HG02610 (cell line): ENCODE data around the gene MPPED1.

Source experiments
- ATAC-seq: cut with Tn5 transposase; IDR thresholded peaks from one replicate; pipeline ENCODE4 v1.9.1; 2021; ENCODE audit warnings: mild to moderate bottlenecking, moderate library complexity; ENCODE audit not compliant: unreplicated experiment

The MPPED1 gene

GRCh38 chr22:43535741-43536140 lies 123.9 kb downstream of the MPPED1 start:
- ATAC-seq = no peak

DNA sequence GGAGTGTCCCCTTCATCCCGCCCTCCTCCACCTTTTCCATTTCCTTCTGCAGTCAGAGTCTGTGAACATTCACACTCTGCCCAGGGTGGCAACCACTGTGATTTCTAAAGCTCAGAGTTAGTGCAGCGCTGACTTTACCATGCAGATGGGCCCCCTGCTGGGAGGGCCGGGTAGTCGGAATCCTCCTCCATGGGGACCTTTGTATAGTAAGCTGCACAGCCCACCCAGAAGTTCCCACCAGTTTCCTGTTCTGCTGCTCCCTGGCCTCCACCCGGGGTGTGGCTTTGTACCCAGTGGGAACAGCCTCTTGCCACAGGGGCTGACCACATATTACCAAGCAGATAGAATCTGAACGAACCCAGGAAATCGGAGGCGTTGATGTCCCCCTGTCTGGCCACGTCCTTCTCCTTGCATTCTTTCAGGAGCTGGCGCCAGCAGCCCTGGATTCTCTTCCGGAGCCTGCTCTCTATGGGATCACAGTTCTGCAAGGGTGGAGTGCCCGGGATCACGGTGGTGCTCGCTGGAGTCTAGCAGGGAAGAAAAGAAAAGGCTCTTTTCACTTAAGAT lies 125.3 kb downstream of the MPPED1 start:
- ATAC-seq = no peak

DNA sequence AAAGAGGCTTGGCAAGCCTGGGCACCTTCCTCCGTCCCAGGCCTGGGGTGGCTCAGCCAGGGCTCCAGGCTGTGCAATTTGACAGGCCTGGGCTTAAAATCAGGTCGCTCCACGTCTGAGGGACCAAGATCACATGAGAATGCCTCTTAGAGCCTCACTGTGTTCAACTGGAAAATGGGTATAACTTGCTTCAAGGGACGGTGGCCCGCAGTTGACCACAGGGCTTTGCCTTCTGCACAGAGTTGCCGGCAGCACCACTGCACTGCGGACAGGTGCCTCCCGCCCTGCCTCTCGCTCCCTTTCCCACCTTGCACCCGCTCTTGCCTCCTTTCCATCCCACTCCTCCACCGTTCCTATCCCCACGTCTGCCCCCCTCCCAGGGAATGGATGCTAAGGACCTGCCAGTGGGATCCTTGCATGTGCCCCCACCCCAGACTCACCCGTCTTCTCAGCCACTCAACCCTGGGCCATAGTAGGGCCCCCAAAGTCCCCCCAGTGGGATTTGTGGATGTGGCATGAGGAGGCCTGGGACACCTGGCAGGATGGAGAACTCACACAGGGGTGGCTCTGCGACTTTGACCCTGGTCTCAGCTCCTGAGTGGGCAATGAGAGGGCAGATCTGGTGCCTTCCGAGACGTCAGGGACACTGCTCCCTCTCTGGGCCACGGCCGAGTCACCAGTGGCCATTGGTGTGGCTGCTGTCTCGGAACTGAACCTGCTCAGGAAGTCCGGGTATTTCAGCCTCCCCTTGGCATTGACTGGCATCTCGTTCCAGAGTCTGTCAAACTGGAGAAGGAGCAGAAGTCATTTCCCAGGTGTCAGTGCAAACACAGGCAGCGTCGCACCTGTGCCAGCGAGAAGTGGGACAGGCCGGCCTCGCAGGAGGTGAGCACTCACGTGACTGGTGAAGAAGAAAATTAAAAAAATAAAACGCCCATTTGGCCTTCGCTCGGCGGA lies 128.0 kb downstream of the MPPED1 start:
- no peak for ATAC-seq

GRCh38 chr22:43540529-43540923 lies 128.7 kb downstream of the MPPED1 start:
- ATAC-seq = no peak

- ATAC-seq = no peak
These were observed 129.2 kb downstream of the MPPED1 start for GRCh38 chr22:43541022-43541421.

GRCh38 chr22:43541462-43542407 lies 129.9 kb downstream of the MPPED1 start:
- ATAC-seq = no peak

DNA sequence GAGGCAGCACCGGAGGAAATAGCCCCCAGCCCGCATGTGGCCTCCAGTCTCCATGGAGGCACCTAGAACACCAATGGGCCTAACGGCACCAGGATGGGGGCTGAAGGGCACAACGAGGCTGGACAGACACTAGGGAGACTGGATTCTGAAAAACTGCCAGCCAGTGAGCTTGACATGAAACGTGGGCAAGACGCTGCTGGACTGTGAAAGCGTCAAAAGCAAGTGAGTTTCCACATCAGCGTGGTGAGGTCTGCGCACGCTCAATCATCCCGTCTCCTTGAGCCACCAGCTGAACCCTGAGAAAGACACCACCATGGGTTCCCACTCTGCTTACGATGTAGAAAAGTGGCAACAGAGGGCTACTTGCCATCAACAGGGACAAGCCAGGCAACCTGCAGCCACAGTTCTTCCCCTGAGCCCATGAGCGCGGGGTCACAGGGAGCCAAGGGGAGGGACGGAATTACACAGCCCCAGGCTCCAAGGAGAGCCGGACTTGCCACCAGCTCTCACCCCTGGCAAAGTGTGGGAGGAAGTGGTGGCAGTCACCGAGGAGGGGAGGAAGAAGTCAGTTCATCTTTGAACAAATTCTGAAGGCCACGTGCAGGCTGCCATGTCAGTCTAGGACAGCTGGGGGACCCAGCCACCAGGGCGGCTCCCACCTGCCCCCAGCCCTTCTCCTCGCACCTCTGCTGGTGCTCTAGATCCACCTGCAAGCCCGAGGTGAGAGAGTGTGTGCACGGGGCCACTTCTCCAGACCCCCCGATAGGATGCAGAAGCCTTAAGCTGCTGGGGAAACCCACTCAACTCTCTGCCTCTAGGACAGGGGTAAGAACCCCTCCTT lies 131.1 kb downstream of the MPPED1 start:
- ATAC-seq = no peak

- no peak for ATAC-seq
These were observed 131.9 kb downstream of the MPPED1 start for GRCh38 chr22:43543522-43544288.

DNA sequence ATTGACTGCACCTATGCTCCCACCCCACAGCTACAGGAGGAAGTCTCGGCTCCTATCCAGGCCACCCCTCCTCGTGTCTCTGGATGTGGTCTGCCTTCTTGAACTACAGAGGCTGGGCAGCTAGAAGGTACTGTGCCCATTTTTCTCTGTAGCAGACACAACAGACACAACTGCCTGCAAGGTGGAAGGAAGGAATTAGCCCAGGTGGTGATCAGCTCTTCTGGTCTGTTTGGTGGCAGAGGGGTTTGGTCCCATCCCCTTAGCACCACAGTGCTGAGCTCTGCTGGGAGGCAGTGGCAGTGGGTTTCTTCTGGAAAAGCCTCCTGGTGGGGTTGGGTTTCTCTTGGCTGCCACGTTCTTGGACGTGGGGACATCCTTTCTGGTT lies 132.5 kb downstream of the MPPED1 start:
- ATAC-seq = no peak

GRCh38 chr22:43546186-43546585 lies 134.4 kb downstream of the MPPED1 start:
- no peak for ATAC-seq

DNA sequence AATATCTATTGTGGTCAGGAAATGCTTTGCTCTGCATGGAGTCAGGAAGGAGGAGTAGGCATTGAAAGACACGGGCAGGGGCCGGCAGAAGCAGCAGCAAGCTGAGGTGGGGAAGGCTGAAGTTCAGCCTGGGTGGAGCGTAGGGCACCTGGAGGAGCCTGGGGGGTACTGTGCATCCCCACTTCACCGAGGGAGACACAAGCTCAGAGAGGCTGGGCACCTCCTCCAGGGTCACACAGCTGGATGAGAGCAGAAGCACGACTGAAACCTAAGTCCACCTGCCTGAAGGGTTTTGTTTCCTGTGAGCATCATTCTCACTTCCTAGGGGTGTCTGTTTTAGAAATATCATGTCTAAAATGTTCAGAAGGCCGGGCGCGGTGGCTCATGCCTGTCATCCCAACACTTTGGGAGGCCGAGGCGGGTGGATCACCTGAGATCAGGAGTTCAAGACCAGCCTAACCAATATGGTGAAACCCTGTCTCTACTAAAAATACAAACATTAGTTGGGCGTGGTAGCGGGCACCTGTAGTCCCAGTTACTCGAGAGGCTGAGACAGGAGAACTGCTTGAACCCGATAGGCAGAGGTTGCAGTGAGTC lies 138.3 kb downstream of the MPPED1 start:
- no peak for ATAC-seq

GRCh38 chr22:43550672-43551071 lies 138.9 kb downstream of the MPPED1 start:
- no peak for ATAC-seq

DNA sequence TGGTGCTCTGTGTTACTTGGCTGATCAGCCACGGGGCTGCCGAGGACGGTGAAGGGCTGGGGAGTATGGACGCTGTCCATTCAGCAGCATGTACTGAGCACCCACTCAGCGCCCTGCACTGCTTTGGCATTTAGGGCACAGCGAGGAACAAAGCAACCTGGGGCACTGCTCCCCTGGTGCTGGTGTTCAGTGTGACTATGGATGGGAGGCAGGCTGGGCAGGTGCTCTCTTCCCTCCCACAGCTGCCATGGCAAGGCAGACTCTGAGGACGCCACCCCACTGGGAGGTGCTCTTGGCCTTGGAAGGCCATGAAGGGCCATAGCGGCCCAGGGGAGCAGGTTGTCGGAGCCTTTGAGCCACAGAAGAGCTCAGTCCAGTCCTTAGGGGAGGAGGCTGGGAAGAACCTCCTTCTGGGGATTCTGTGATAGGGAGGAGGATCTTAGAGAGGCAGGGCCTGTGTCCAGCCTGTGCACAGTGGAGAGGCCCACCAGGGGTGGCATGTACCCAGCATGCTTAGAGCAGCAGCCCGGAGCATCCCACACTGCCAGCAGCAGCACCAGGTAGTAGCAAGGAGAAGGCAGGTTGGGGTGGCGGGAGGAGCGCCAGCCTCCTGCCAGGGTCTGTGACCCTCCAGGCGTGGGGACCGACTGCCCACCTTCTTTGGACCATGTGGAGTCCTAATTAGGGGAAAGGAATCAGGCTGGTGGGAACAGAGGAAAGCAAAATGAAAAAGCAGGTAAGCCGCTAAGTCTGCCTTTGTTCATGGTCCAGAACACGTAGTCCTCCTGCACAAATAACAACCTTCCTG lies 141.8 kb downstream of the MPPED1 start:
- ATAC-seq = no peak

DNA sequence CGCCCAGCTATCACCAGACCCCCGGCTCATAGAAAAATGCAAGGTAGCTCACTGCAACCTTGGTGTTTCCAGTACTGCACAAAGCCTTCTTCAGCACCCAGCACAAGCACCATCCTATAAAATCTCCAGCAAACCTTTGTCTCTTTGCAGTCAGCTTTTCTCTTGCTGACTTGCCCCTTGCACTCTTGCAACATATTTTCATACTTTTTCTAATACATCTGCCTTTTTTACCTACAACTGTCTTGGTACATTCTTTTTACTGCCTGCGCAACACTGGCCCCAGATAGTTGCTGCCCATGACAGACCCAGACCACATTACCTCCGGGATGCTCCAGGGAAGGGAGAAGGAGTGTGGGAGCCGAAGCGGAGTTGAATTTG lies 142.4 kb downstream of the MPPED1 start:
- no peak for ATAC-seq

GRCh38 chr22:43554694-43555365 lies 143.0 kb downstream of the MPPED1 start:
- no peak for ATAC-seq

DNA sequence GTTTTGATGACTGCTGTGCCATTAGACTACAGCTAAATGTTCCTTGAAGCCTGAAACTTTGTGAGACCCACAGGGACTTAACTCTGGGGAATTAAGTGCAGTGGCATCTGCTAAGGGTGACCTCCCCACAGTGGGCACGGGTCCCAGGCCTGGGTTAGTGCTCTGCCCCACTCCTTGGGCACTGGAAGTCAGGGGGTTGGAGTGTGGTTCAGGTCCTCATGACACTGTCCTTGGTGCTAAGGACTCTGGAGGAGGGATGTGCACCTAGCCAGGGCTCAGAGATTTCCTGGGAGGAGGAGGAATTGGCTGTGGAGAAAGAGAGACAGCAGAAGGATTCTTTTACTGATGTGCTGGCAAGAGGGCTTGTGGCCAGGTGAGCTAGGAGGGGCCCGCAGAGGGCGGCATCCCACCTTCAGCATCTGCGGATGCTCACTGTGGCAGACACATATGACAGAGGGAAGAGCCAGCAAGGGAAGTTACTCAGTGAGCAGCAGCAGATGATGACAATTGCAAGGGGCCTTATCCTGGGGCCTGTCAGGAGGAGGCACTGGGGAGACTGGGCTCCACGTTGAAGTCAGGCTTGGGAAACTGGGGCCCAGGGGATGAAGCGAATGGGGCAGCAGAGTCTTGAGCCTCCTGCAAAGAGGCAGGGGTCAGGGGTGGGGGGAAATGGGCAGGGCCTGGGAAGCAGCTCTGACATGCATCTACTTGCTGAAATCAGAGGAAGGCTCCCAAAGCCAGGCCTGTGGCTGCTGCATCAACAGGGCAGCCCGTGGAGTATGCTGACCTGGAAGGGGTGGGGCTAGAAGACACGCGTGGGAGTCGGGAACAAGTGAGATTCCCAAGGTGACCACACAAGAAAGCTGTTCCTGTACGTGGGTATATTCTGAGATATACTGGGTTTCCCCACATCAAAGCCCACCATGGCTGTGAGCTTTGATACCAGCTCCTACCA lies 144.0 kb downstream of the MPPED1 start:
- no peak for ATAC-seq
